ENCODE data around the gene MCOLN2.

MCOLN2 gene

GRCh38 chr1:84913555-84913892 is 83.4 kb downstream of the MCOLN2 start (continued):
- no peak for TF ChIP-seq SCRT1 (tag by site-specific recombination; IDR thresholded peaks at IDR 0.05; ENCODE audit: borderline replicate concordance)
- no peak for TF ChIP-seq ZNF146 (tag by site-specific recombination; IDR thresholded peaks at IDR 0.05)
- TF ChIP-seq ZNF37A (tag by site-specific recombination; IDR thresholded peaks at IDR 0.05) = no peak
- TF ChIP-seq WT1 (tag by site-specific recombination; IDR thresholded peaks at IDR 0.05) = no peak
- 0 out of 2 replicates have a peak, but pooled peaks have one; percentile 5 for TF ChIP-seq ZBTB44 (tag by site-specific recombination; IDR thresholded peaks at IDR 0.05)
- TF ChIP-seq ZBTB48 (tag by site-specific recombination; IDR thresholded peaks at IDR 0.05) = no peak
- peak; percentile 81 for TF ChIP-seq IKZF3 (tag by site-specific recombination; IDR thresholded peaks at IDR 0.05)

- Histone ChIP-seq H3K36me3 (ENCODE audit: control insufficient read depth in 2 of 2, insufficient read depth in 1 of 2, low read length in 2 of 2) (no peaks in the 10 kb centered on the region), H3K4me3 (ENCODE audit: low read depth, low read length) (no peak overlapping the region), H3K27ac (ENCODE audit: extremely low read depth, low read depth, low read length) (no peak overlapping the region), H3K9me3 (ENCODE audit: control insufficient read depth, insufficient read depth, low read depth, low read length) (no peaks in the 10 kb centered on the region), H3K4me1 (ENCODE audit: control insufficient read depth, insufficient read depth, low read length) (peaks cover 5% of the 10 kb centered on the region; the same call in 1 of the 2 replicates)
- CTCF ChIA-PET = interaction anchor here (0.6 to 2.4 kb wide), 5 partner anchors 13 to 260 kb away, joined by 3 to 7 read pairs (median 4); no protein-coding TSS in a partner anchor
- POLR2A ChIA-PET = no interaction called here
- TF ChIP-seq ZBTB10 (tag by site-specific recombination; IDR thresholded peaks at IDR 0.05) (no peak), SETDB1 (IDR thresholded peaks at IDR 0.05; ENCODE audit: insufficient read length, low read length) (peak; percentile 19), ZBTB44 (tag by site-specific recombination; IDR thresholded peaks at IDR 0.05) (peak; percentile 34; the same call in 1 of the 2 replicates), PRDM6 (tag by site-specific recombination; IDR thresholded peaks at IDR 0.05) (peak; percentile 52), ZNF549 (tag by site-specific recombination; IDR thresholded peaks at IDR 0.05) (peak; percentile 40; the same call in 1 of the 2 replicates), TCF7L2 (IDR thresholded peaks at IDR 0.05; ENCODE audit: borderline replicate concordance, low read depth, low read length) (peak; percentile 59), ZNF362 (tag by site-specific recombination; IDR thresholded peaks at IDR 0.05) (peak; percentile 69; the same call in 1 of the 2 replicates), ZNF544 (tag by site-specific recombination; IDR thresholded peaks at IDR 0.05) (no peak), GFI1B (tag by site-specific recombination; IDR thresholded peaks at IDR 0.05) (peak; percentile 46; the same call in 1 of the 2 replicates), ZNF202 (tag by site-specific recombination; IDR thresholded peaks at IDR 0.05; ENCODE audit: borderline replicate concordance) (no peak), ZNF350 (tag by site-specific recombination; IDR thresholded peaks at IDR 0.05) (0 out of 2 replicates have a peak, but pooled peaks have one; percentile 34), ZNF660 (tag by site-specific recombination; IDR thresholded peaks at IDR 0.05) (no peak; the same call in 1 of the 2 replicates), ZNF558 (tag by site-specific recombination; IDR thresholded peaks at IDR 0.05) (peak; percentile 71), ZSCAN16 (tag by site-specific recombination; IDR thresholded peaks at IDR 0.05) (no peak), ZFP37 (tag by site-specific recombination; IDR thresholded peaks at IDR 0.05) (peak; percentile 42; the same call in 1 of the 2 replicates), FEZF1 (tag by site-specific recombination; IDR thresholded peaks at IDR 0.05) (peak; percentile 52)
These were observed 84.0 kb downstream of the MCOLN2 start for GRCh38 chr1:84912726-84913554.

Measured in HEK293 (cell line).